ENCODE data around the gene CEP68. TPM values are rescaled to one million over a fixed set of nuclear protein-coding genes. Genes with fewer than 3 reads are reported as not detected.

CEP68 gene
- polyA plus RNA-seq, 1 of the 3 experiments (the other 2 are of a cell fraction), result 6.2 TPM

GRCh38 chr2:65035351-65035943 is 20.8 kb upstream of the CEP68 start (continued):
- no peak for TF ChIP-seq REST (IDR thresholded peaks at IDR 0.05; ENCODE audit: low read depth, low read length)
- TF ChIP-seq ELF1 (IDR thresholded peaks at IDR 0.05), result no peak
- TF ChIP-seq GATA2 (CRISPR knock-in tag; IDR thresholded peaks at IDR 0.05), result no peak
- no peak for TF ChIP-seq YY1 (IDR thresholded peaks at IDR 0.05; ENCODE audit: low read depth)

- Histone ChIP-seq H3K9ac (no peak overlapping the region), H4K20me1 (ENCODE audit: insufficient read depth) (no peaks in the 10 kb centered on the region), H3K79me2 (ENCODE audit: insufficient read depth) (no peaks in the 10 kb centered on the region), H3K9me3 (no peaks in the 10 kb centered on the region), H3F3A (replicated peaks; ENCODE audit: insufficient read depth) (no peaks in the 10 kb centered on the region), H3K9me2 (no peaks in the 10 kb centered on the region), H3K36me3 (replicated peaks in 1 of 2; ENCODE audit: control insufficient read depth in 1 of 2, insufficient read depth in 2 of 2, low read length in 1 of 2) (no peaks in the 10 kb centered on the region), H3K27me3 (ENCODE audit: insufficient read depth) (no peaks in the 10 kb centered on the region), H3K27ac (ENCODE audit: low read depth in 2 of 2, low read length in 1 of 2) (no peak overlapping the region), H3K4me1 (ENCODE audit: control insufficient read depth in 1 of 2, insufficient read depth in 2 of 2, low read depth in 1 of 2, low read length in 1 of 2) (no peaks in the 10 kb centered on the region), H3K4me3 (ENCODE audit: low read depth in 2 of 2, low read length in 1 of 2) (no peak overlapping the region), H2AFZ (ENCODE audit: low read depth) (no peak overlapping the region), H3K4me2 (no peak overlapping the region)
- TF ChIP-seq SMC3 (IDR thresholded peaks at IDR 0.05; ENCODE audit: low read depth, low read length), result no peak
- TF ChIP-seq FOSL2 (IDR thresholded peaks at IDR 0.05; ENCODE audit: borderline replicate concordance, low read depth), result no peak
- ChIA-PET CTCF (interaction anchor here (0.7 to 13.1 kb wide), 4 partner anchors 42 to 228 kb away, joined by 3 to 130 read pairs (median 4); no protein-coding TSS in a partner anchor), POLR2A (interaction anchor here (0.7 kb wide), 1 partner anchor 45 kb away, joined by 4 read pairs; no protein-coding TSS in a partner anchor)
- DNase-seq, result no peak
- 89% methylated on average over 3 of the region's 3 CpGs for WGBS (ENCODE audit: low lambda C conversion rate)
Measured at GRCh38 chr2:65037178-65037577, 19.0 kb upstream of the CEP68 start.

GRCh38 chr2:65039640-65040039 is 16.6 kb upstream of the CEP68 start:
- no peak for DNase-seq
- no peaks in the 10 kb centered on the region for H4K20me1 ChIP-seq (ENCODE audit: insufficient read depth)
- H3F3A ChIP-seq (replicated peaks; ENCODE audit: insufficient read depth), result no peaks in the 10 kb centered on the region
- no peak overlapping the region for H2AFZ ChIP-seq (ENCODE audit: low read depth)
- H3K79me2 ChIP-seq (ENCODE audit: insufficient read depth), result no peaks in the 10 kb centered on the region
- H3K27me3 ChIP-seq (ENCODE audit: insufficient read depth), result no peaks in the 10 kb centered on the region
- H3K36me3 ChIP-seq (replicated peaks in 1 of 2; ENCODE audit: control insufficient read depth in 1 of 2, insufficient read depth in 2 of 2, low read length in 1 of 2), result no peaks in the 10 kb centered on the region
- ChIA-PET CTCF (interaction anchor here (0.9 to 13.1 kb wide), 9 partner anchors 14 to 133 kb away, joined by 3 to 130 read pairs (median 6); no protein-coding TSS in a partner anchor), POLR2A (no interaction called here)
- no peaks in the 10 kb centered on the region for H3K9me2 ChIP-seq
- H3K27ac ChIP-seq (ENCODE audit: low read depth in 2 of 2, low read length in 1 of 2), result no peak overlapping the region
- no peaks in the 10 kb centered on the region for H3K4me1 ChIP-seq (ENCODE audit: control insufficient read depth in 1 of 2, insufficient read depth in 2 of 2, low read depth in 1 of 2, low read length in 1 of 2)
- 74% methylated on average over 3 of the region's 3 CpGs for WGBS (ENCODE audit: low lambda C conversion rate)
- H3K4me3 ChIP-seq (ENCODE audit: low read depth in 2 of 2, low read length in 1 of 2), result no peak overlapping the region
- H3K4me2 ChIP-seq, result no peak overlapping the region
- H3K9me3 ChIP-seq, result no peaks in the 10 kb centered on the region
- TF ChIP-seq YY1 (IDR thresholded peaks at IDR 0.05; ENCODE audit: low read depth) (no peak), CTCF (IDR thresholded peaks at IDR 0.05) (no peak), TAF1 (IDR thresholded peaks at IDR 0.05; ENCODE audit: borderline replicate concordance, low read depth, low read length) (no peak), REST (IDR thresholded peaks at IDR 0.05; ENCODE audit: low read depth, low read length) (no peak), POLR2AphosphoS5 (IDR thresholded peaks at IDR 0.05; ENCODE audit: low read depth, low read length) (no peak), RAD21 (IDR thresholded peaks at IDR 0.05; ENCODE audit: low read length) (no peak), MXI1 (IDR thresholded peaks at IDR 0.05; ENCODE audit: low read depth, low read length) (no peak), TEAD4 (IDR thresholded peaks at IDR 0.05; ENCODE audit: borderline replicate concordance, insufficient read depth) (no peak), GATA2 (CRISPR knock-in tag; IDR thresholded peaks at IDR 0.05) (no peak)
- H3K9ac ChIP-seq, result no peak overlapping the region
